Activated CD8-positive, alpha-beta memory T cell treated with anti-CD3 and anti-CD28 coated beads, Interleukin-2, amount 50 U/mL, for 1 hour (primary cell): ENCODE results near the gene NT5C1B.

Experiments
- DNase-seq: peaks from one replicate; pipeline ENCODE4 v3.0.0-alpha.2; 2020; ENCODE audit errors: extremely low read depth

NT5C1B gene

DNA sequence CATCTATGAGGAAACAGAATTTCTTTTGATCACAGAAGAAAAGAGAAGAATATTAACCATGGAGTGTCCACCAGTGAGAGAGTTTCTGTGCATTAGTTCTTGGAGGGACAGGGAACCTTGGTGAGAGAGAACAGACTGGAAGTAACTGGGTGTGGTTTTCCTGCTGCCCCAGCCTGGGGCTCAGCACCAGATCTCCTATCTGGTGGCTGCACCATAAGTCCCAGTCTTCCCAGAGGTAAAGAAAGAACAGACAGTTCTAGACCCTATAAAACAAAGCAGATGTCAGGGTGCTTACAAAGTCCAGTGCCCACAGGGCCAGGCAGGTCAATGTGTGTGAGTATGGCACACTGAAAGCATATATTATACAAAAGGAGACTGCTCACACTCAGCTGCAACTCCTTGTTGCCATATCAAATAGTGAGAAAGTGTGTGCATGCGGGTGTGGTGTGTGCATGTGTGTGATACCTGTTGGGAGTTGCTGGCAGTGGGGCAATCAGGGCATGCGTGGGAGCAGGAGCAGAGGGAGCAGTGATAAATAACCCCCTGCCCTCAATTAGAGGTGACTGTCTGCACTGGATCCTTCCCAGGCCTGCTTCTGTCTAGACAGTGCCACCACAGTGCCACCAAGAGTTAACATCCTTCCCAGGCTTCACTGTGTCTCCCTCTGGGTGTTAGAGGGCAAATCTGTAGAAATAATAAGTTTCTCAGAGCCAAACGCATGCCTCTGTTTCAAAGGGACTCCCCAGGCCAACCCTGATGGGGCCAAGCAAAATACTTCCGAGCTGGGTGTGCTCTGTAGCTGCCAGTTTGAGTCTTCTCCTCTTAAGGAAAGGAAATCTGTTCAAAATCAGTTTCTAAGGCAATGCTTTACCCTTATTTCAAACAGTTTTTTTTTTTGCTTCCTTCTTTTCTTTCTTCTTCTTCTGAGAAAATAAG, 74.6 kb downstream of the NT5C1B start:
- no peak for DNase-seq
